Thyroid gland (tissue), 4 donors: ENCODE results near the gene SEC31B.

Source experiments
- CTCF ChIP-seq, 6 experiments: fragments of 200-600 bp in 3 of 6; fragments of 450-650 bp in 3 of 6; sonication (generic) in 3 of 6; IDR thresholded peaks; one replicate each; pipeline ENCODE4 v1.5.1; 2016 to 2019; ENCODE audit warnings: antibody characterized with exemption in 6 of 6, mild to moderate bottlenecking in 2 of 6, inconsistent platforms in 1 of 6, moderate library complexity in 1 of 6
- POLR2A ChIP-seq, 2 donors: fragments of 450-650 bp; IDR thresholded peaks; one replicate each; pipeline ENCODE4 v1.6.1; 2017; ENCODE audit warnings: antibody characterized with exemption in 2 of 2, mild to moderate bottlenecking in 2 of 2, moderate library complexity in 1 of 2

GRCh38 chr10:100566561-100566960 is 46.9 kb upstream of the SEC31B start:
- TF ChIP-seq CTCF (IDR thresholded peaks at IDR 0.05) (no peak), POLR2A (IDR thresholded peaks at IDR 0.05) (no peak)
